Measurements from ENCODE around the gene SLC25A13. TPM values are rescaled to one million over a fixed set of nuclear protein-coding genes. Genes with fewer than 3 reads are reported as not detected.

The SLC25A13 gene
- total and polyA plus RNA-seq, 2 of the 13 experiments (the other 11 are each of a cell fraction or from before 2014, with no cell fraction given) = 36.2 to 84.9 TPM

DNA sequence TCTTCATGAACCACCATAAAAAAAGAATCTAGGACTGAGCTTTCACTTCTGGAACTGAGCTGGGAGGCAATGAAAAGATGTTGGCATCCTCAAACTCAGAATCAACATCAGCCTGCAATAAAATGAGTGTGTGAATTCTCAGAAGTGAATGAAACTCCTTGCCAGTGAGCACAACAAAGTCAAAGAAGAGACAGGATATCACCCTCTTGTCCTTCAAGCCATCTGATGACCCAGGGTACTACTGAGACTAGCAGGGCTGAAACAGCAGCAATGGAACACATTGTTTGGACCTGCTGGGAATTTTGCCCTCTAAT lies 13.0 kb downstream of the SLC25A13 start:
- in situ Hi-C loops (cut with HindIII; ENCODE audit: extremely low pct_ligation_motif_present, low pct_unique_long_range_greater_than_20kb) (loop anchor here (25.0 kb wide), 1 partner anchor 703 kb away; the partner anchor contains the start of genes DLX5 and DLX6), intact Hi-C loops (cut with micrococcal nuclease; ENCODE audit: unreplicated experiment) (loop anchor here (10.0 kb wide), 1 partner anchor 54 kb away; no protein-coding TSS in a partner anchor)
- H3K4me3 ChIP-seq (replicated peaks in 1 of 3; ENCODE audit: insufficient read depth in 1 of 3, low read depth in 2 of 3, low read length in 3 of 3) = no peak overlapping the region
- TF ChIP-seq ATF1 (CRISPR knock-in tag; IDR thresholded peaks at IDR 0.05) (no peak), SIX1 (CRISPR knock-in tag; IDR thresholded peaks at IDR 0.05; ENCODE audit: borderline replicate concordance) (0 out of 2 replicates have a peak, but pooled peaks have one; percentile 7), TRIM24 (CRISPR knock-in tag; IDR thresholded peaks at IDR 0.05) (no peak)
- no peak overlapping the region for H3K9ac ChIP-seq (ENCODE audit: insufficient read depth, low read depth, low read length)
- ATAC-seq = peak; percentile 46
- peaks cover 6 to 20% of the 10 kb centered on the region in 2 experiments for H3K36me3 ChIP-seq (replicated peaks in 1 of 2; ENCODE audit: control insufficient read depth in 1 of 2, insufficient read depth in 2 of 2, low read length in 2 of 2)
- H3K27ac ChIP-seq (ENCODE audit: extremely low read length, insufficient read depth, low read length) = peak overlapping the region; percentile 81
- H3K27me3 ChIP-seq (ENCODE audit: control insufficient read depth in 1 of 2, insufficient read depth in 2 of 2, low read length in 2 of 2) = no peaks in the 10 kb centered on the region
- H2AFZ ChIP-seq (ENCODE audit: low read length) = no peak overlapping the region
- H3K4me1 ChIP-seq (ENCODE audit: insufficient read depth, low read length) = peaks cover 88% of the 10 kb centered on the region
- no TSS peak for BruUV-seq (replicated peaks)
- peak overlapping the region; percentile 55 for H3K4me2 ChIP-seq (ENCODE audit: low read depth, low read length)
- ChIA-PET POLR2A (no interaction called here), CTCF (ENCODE audit: low intra/inter-chr PET ratio, low total read pairs) (no interaction called here)
- no peak for FAIRE-seq
- peaks cover 30% of the 10 kb centered on the region for H4K20me1 ChIP-seq (ENCODE audit: insufficient read depth, low read length)
- H3K9me3 ChIP-seq (ENCODE audit: low read length) = no peaks in the 10 kb centered on the region
- H3K79me2 ChIP-seq (ENCODE audit: insufficient read depth, low read length) = peaks cover 97% of the 10 kb centered on the region
- DNase-seq (ENCODE audit: low spot score) = no peak

DNA sequence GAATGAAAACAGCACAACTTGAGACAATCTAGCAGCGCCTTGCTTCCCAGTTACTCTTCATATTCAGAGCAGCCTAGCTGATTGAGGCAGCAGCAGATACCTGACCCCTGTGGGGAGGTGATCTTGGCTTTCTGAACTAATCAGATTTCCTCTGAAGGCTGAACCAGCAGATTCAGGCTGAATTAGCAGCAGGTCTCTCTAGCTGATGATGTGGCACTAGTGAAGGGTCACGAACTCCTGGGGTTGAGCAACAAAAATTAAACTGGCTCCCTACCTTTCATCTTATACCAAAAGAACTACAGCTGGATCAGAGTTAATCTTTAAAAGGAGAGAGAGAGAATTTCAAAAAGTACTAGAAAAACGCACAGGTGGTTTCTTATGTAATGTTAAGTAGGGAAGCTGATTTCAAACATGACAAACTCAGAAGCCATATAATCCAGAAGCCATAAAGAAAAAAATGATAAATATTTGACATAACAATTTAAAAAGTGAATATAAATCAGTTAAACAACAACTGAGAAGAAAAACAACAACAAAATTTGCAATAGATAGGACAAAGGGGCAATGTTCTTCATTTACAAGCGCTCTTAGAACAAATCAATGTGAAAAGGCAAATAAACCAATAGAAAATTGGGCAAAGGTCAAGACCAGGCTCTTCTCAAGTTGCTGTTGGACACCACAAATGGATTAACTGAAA lies 13.5 kb downstream of the SLC25A13 start:
- Histone ChIP-seq H3K27ac (ENCODE audit: extremely low read length, insufficient read depth, low read length) (peak overlapping the region; percentile 81), H3K36me3 (replicated peaks in 1 of 2; ENCODE audit: control insufficient read depth in 1 of 2, insufficient read depth in 2 of 2, low read length in 2 of 2) (peaks cover 6 to 20% of the 10 kb centered on the region in 2 experiments), H3K9me3 (ENCODE audit: low read length) (no peaks in the 10 kb centered on the region), H2AFZ (ENCODE audit: low read length) (no peak overlapping the region), H3K9ac (ENCODE audit: insufficient read depth, low read depth, low read length) (peak overlapping the region; percentile 43), H3K4me1 (ENCODE audit: insufficient read depth, low read length) (peaks cover 93% of the 10 kb centered on the region), H3K4me3 (replicated peaks in 1 of 3; ENCODE audit: insufficient read depth in 1 of 3, low read depth in 2 of 3, low read length in 3 of 3) (no peak overlapping the region), H3K4me2 (ENCODE audit: low read depth, low read length) (peak overlapping the region; percentile 55), H3K79me2 (ENCODE audit: insufficient read depth, low read length) (peaks cover 97% of the 10 kb centered on the region), H3K27me3 (ENCODE audit: control insufficient read depth in 1 of 2, insufficient read depth in 2 of 2, low read length in 2 of 2) (no peaks in the 10 kb centered on the region), H4K20me1 (ENCODE audit: insufficient read depth, low read length) (peaks cover 32% of the 10 kb centered on the region)
- POLR2A ChIA-PET = no interaction called here
- DNase-seq (ENCODE audit: low spot score) (peak; percentile 65), ATAC-seq (peak; percentile 49), FAIRE-seq (no peak)
- in situ Hi-C loops (cut with HindIII; ENCODE audit: extremely low pct_ligation_motif_present, low pct_unique_long_range_greater_than_20kb) (loop anchor here (25.0 kb wide), 1 partner anchor 704 kb away; the partner anchor contains the start of genes DLX5 and DLX6), intact Hi-C loops (cut with micrococcal nuclease; ENCODE audit: unreplicated experiment) (loop anchor here (10.0 kb wide), 1 partner anchor 54 kb away; no protein-coding TSS in a partner anchor)
- no TSS peak for BruUV-seq (replicated peaks)
- CTCF ChIA-PET (ENCODE audit: low intra/inter-chr PET ratio, low total read pairs) = no interaction called here
- WGBS (ENCODE audit: low lambda C conversion rate) = 32% methylated on average over 4 of the region's 4 CpGs
- TF ChIP-seq ONECUT2 (CRISPR knock-in tag; IDR thresholded peaks at IDR 0.05) = peak; percentile 65; the same call in 1 of the 2 replicates
- TF ChIP-seq MTA1 (CRISPR knock-in tag; IDR thresholded peaks at IDR 0.05; ENCODE audit: borderline replicate concordance) = no peak
- TF ChIP-seq, protein P1, sequence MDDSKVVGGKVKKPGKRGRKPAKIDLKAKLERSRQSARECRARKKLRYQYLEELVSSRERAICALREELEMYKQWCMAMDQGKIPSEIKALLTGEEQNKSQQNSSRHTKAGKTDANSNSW (CRISPR knock-in tag; IDR thresholded peaks at IDR 0.05; ENCODE audit: borderline replicate concordance) = no peak
- peak; percentile 34; the same call in 1 of the 2 replicates for TF ChIP-seq RXRB (CRISPR knock-in tag; IDR thresholded peaks at IDR 0.05; ENCODE audit: borderline replicate concordance)
- TF ChIP-seq ZNF761 (CRISPR knock-in tag; conservative IDR thresholded peaks at IDR 0.05) = no peak
- TF ChIP-seq NR2F2 (IDR thresholded peaks at IDR 0.05; ENCODE audit: borderline replicate concordance, low read depth) = peak; percentile 36
- TF ChIP-seq ZNF549 (CRISPR knock-in tag; IDR thresholded peaks at IDR 0.05) = no peak
- peak; percentile 23; the same call in 1 of the 2 replicates for TF ChIP-seq SALL1 (CRISPR knock-in tag; IDR thresholded peaks at IDR 0.05)
- no peak for TF ChIP-seq ZFP37 (CRISPR knock-in tag; IDR thresholded peaks at IDR 0.05; ENCODE audit: borderline replicate concordance)
- TF ChIP-seq TAF1 (CRISPR knock-in tag; IDR thresholded peaks at IDR 0.05) = no peak
- TF ChIP-seq NFKBIZ (CRISPR knock-in tag; IDR thresholded peaks at IDR 0.05) = no peak
- TF ChIP-seq, protein P2, sequence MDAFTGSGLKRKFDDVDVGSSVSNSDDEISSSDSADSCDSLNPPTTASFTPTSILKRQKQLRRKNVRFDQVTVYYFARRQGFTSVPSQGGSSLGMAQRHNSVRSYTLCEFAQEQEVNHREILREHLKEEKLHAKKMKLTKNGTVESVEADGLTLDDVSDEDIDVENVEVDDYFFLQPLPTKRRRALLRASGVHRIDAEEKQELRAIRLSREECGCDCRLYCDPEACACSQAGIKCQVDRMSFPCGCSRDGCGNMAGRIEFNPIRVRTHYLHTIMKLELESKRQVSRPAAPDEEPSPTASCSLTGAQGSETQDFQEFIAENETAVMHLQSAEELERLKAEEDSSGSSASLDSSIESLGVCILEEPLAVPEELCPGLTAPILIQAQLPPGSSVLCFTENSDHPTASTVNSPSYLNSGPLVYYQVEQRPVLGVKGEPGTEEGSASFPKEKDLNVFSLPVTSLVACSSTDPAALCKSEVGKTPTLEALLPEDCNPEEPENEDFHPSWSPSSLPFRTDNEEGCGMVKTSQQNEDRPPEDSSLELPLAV (CRISPR knock-in tag; conservative IDR thresholded peaks at IDR 0.05; ENCODE audit: low read depth) = no peak
- TF ChIP-seq ZNF24 (IDR thresholded peaks at IDR 0.05) = no peak
- peak; percentile 47 for TF ChIP-seq FOSL2 (CRISPR knock-in tag; IDR thresholded peaks at IDR 0.05)
- TF ChIP-seq ZNF350 (CRISPR knock-in tag; IDR thresholded peaks at IDR 0.05; ENCODE audit: borderline replicate concordance, low read depth) = no peak
- TF ChIP-seq ZNF777 (CRISPR knock-in tag; IDR thresholded peaks at IDR 0.05) = no peak
